GM12801 (cell line): ENCODE data around the gene NIP7.

Experiments used
- CTCF ChIP-seq: IDR thresholded peaks from one replicate; pipeline ENCODE4 v1.5.1; 2011; ENCODE audit warnings: control low read depth; ENCODE audit not compliant: insufficient read length; ENCODE audit errors: extremely low read depth

Gene NIP7

DNA sequence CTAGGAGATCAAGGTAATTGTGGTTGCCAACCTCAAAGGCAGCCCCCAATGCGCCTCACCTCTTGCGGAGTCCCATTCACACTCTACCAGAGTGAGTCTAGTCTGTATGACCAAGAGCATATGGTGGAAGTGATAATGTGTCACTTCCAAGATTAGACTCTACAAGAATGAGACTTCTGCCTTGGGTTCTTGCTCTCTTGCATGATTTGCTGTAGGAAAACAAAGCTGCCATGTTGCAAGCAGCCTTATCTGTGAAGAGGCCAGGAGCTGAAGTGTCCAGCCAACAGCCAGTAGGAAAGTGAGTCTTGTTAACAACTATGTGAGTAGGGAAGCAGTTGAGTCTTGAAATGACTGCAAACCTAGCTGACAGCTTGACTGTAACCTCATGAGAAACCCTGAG lies 42.8 kb downstream of the NIP7 start:
- no peak for TF ChIP-seq CTCF

- no peak for TF ChIP-seq CTCF
These were observed 45.4 kb downstream of the NIP7 start for GRCh38 chr16:69384974-69385373.

- no peak for TF ChIP-seq CTCF
These were observed 47.0 kb downstream of the NIP7 start for GRCh38 chr16:69386596-69386995.
